K562 treated with DMSO at 1 percent for 12 hours (cell line): Measurements from ENCODE around the gene CDH4. TPM values are rescaled to one million over a fixed set of nuclear protein-coding genes. Genes with fewer than 3 reads are reported as not detected.

Experiments used
- total RNA-seq: library from RNA; unstranded; fragments of 300-600 nt; gene quantifications from 2 replicates; pipeline ENCODE4 v1.2.3, GENCODE V29; 2022; ENCODE audit not compliant: insufficient read depth

The CDH4 gene
- 0.33 TPM in 1 of 2 replicates, not detected in the other for total RNA-seq

GRCh38 chr20:61251529-61252393, at the start of gene CDH4:
Gene CDH4 (plus strand): TSS chr20:61252261.

